SW 1271 (cell line): ENCODE measurements around the gene CFAP46.
"Not testable (repeated sequence)": the region's sequence is repeated elsewhere in the genome, so short reads cannot be mapped to it uniquely, and the experiment has no call there.

Experiments used
- DNase-seq, 2 experiments: peaks; one replicate each; lab custom pipeline; 2025; lab: John Stamatoyannopoulos, UW

CFAP46 gene

DNA sequence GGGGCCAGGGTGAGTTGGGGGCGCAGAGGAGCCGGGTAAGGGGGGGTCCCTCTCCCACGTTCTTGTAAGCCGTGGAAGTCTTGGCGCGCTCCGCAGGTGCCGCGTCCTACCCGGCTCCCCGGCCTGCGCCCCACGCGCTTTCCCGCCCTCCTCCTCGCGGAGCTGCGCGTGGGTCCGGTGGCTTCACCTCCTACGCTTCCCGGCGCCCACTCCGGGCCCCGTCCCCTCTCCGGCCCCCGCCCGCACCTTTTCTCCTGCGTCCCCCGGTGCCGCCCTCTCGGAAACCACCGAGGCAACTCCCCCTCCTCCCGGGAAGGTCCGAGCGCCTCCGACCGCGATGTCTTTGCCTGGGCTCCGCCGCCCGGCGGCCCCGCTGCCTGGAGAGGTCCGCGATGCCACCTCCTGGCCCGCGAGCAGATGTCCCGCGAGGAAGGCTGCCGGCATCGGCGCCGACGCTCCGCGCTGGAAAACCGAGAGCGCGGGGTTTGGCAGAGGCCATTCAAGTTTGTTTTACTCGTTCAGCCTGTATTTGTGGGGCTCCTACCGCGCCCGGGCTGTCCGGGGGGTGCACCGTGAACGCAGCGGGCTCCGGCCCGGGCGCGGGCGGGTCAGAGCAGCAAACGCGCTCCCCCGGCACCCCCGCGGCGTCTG lies 154.1 kb downstream of the CFAP46 start:
- no peak for DNase-seq

- no peak for DNase-seq
Observed at GRCh38 chr10:132787495-132788179, 154.7 kb downstream of the CFAP46 start.

DNA sequence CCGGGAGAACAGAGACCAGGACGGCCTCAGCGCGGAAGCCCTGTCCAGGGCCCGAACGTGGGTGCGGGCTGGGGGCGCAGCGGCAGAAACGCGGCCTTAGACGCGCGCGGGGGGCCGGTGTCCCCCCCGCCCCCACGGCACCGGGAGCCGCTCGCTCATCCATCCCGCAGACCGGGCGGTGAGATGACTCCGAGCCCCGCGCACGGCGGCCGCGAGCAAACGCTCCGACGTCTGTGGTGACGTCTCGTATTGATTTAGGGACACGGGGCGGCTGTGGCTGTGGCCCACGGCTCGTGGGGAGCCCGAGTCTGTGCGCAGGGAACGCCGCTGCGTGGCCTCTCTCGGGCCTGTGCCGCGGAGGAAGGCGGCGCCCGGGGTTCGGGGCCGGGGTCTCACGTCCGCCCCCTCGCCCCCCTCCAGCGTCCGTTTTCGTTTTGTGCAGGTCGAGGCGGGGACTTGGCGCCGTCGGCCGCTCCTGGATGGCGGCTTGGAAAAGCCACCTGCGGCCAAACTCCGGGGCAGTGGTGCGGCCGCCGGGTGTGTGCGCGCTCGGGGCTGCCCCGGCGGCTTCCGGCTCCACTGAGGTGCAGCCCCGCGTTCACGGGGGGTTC lies 155.4 kb downstream of the CFAP46 start:
- no peak for DNase-seq

GRCh38 chr10:132786476-132786883 lies 155.9 kb downstream of the CFAP46 start:
- DNase-seq = no peak

- no peak for DNase-seq
Observed at GRCh38 chr10:132785723-132786475, 156.5 kb downstream of the CFAP46 start, which contains the start of gene NKX6-2. Gene NKX6-2 (minus strand): TSS chr10:132786147. CDS start chr10:132785948, 199 bp downstream.

DNA sequence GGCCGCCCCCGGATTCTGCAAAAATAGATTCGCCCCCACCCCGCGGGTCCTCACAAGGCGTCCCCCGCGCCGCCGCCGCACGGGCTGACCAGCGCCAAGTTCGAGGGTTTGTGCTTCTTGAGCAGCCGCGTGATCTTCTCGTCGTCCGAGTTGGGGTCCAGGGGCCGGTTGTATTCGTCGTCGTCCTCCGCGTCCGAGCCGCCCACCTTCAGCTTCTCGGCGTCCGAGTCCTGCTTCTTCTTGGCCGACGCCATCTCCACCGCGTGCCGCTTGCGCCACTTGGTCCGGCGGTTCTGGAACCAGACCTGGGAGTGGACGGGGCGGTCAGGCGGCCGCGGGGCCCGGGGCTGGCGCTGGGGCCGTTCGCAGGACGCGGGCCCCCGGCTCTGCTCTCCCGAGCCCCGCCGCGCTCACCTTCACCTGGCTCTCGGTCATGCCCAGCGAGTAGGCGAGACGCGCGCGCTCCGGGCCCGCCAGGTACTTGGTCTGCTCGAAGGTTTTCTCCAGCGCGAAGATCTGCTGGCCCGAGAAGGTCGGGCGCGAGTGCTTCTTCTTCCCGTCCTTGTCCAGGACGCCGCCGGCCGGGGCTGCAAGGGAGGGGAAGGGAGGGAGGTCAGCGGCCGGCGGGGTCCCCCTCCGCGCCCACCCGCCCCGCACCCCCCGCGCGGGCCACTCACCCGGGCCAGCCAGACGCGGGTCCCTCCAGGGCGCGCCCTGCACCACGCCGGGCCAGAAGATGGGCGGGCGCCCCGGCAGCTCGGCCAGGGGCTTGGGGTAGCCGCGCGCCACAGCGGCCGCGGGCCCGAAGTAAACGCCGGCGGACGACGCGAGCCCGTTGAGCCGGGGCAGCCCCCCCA lies 157.3 kb downstream of the CFAP46 start:
- no peak for DNase-seq

DNA sequence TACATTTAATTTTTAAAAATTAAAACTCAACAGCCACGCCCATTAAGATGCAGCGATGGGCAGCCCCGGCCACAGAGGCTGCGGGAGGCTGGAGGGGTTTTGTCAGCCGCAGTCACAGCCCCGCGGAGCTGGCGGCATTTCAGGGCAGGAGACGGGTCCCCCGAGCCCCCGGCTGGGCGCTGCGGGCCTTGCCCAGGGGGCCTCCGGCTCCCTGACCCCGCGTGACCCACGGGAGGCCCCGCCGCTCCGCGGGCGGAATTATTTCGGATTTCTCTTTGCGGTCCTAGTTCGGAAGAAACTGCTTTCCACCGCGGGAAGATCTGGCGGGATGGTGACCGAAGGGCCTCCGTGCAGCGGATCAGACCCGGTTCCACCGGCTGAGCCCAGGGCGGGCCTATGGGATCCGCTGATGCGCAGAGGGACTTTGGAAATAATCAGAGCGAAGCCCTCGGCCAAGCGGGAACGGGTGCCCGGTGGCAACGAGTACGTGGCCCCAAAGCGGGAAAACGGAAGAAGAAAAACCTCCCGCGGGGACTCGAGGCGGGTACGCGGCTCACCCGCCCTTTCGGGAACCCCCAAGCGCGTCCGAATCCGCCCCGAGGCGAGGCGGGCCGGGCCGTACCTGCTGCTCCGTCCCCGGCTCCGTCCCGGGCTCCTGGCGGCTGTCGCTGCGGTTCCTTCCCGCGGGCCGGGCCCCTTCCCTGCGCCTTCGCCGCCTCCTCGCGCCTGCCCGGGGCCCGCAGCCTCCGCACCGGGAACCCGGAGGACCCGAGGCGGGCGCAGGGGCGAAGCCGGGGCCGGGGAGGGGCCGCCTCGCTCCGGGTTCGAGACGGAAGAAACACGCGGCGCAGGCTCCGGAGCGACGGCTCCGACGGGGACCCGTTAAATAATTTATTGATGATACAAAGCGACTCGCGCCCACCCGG lies 158.2 kb downstream of the CFAP46 start:
- no peak for DNase-seq

DNA sequence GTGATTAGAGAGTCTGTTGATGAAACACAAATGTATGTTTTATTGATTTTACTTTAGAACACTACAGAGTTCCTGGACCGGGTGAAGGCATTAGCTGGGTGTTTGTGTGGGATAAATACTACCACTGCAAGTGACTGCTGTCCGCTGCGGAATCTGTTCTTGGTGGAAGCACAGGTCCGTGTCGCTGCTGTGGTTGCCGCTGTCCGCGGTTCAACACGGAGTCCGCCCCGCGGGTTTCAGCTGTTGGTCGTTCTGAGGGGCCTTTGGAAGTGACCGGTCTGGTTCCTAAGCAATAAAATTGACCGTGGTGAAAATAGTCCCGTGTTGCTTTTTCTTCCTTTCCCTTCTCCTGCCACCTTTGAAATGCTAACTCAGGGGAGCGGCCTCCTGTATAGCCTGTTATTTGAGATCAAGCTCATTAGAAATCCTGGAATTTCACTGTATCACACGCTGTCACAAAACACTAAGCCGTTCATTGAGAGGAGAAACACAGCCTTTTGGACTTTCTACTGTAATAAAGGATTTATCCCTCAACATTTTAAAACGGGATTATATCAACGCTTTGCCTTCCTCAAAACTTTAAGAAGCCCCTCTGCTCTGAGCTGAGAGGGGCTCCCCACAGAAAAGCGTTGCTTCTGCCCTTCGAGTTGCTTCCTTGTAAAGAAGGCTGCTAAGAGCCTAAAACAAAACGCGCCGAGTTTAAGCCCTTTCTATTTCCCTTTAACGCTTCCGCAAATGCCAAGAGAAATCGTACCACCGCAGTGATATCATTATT lies 159.0 kb downstream of the CFAP46 start:
- no peak for DNase-seq

DNA sequence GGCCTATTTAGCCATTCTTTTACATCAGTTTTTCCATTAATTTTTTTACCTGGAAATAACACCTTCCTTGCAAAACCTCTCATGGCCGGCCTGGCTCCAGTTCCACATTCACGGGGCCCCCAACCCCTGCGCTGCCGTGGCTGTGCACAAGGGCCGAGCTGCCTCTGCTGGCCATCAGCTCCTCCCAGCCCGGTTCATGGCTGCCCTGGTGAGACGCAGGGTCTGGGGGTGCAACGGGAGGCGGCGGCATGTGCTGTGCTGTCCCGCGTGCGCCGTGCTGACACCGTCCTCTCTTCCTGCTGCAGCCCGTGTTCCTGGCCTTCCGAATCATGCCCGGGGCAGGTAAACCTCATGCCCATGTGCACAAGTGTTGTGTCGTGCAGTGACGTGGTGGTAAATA lies 160.8 kb downstream of the CFAP46 start:
- no peak for DNase-seq

- no peak for DNase-seq
Observed at GRCh38 chr10:132780356-132780755, 162.0 kb downstream of the CFAP46 start.

GRCh38 chr10:132779549-132780294 lies 162.6 kb downstream of the CFAP46 start:
- no peak for DNase-seq

GRCh38 chr10:132777441-132777840 lies 164.9 kb downstream of the CFAP46 start:
- DNase-seq = no peak

- DNase-seq = no peak
Observed at GRCh38 chr10:132776821-132777220, 165.5 kb downstream of the CFAP46 start.

DNA sequence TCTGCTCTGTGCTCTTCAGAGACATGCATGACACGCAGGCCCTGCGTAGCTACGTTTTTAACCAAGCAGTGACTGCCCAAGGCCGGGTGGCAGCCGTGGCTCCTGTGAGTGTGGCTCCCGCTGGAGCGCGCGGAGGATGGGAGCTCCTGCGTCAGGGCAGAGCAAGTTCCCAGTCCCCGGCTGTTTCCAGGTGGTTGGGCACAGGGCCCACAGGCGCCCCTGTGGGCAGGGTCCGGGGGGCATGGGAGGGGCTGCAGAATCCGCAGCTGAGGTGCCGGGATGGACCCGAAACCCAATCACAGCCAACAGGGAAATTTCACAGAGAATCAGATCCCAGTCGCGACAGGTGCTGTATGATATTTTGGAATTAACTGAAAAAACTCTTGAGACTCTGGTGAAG lies 166.2 kb downstream of the CFAP46 start:
- DNase-seq = no peak

GRCh38 chr10:132774902-132775863 lies 167.2 kb downstream of the CFAP46 start:
- DNase-seq = no peak

GRCh38 chr10:132774181-132774901 lies 168.0 kb downstream of the CFAP46 start:
- DNase-seq = no peak

DNA sequence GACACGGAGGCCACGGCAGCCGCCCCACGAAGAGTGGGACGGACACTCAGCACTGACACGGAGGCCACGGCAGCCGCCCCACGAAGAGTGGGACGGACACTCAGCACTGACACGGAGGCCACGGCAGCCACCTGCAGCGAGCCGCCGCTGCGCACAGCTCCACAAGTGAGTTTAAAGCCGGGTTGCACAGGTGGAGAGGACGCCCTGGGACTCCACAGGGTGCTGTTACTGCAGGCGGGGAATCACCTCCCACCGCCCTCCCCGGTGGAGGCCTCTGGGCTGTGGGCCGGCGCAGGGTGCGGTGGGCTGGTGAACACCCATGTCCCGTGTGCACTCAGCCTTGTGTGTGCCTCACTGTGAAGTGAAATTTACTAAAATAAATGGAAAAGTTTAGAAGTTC lies 169.6 kb downstream of the CFAP46 start:
- DNase-seq = not testable (repeated sequence)
